K562 (cell line): Measurements from ENCODE around the gene SPATC1L. TPM values are rescaled to one million over a fixed set of nuclear protein-coding genes. Genes with fewer than 3 reads are reported as not detected.

Experiments
- BHLHE40 ChIP-seq: IDR thresholded peaks from 2 replicates; pipeline ENCODE4 v1.6.1; 2011; ENCODE audit warnings: low read length, improper control_type of control experiment
- CTBP1 ChIP-seq: fragments of 450-650 bp; IDR thresholded peaks from 2 replicates; pipeline ENCODE4 v1.6.1; 2016; ENCODE audit warnings: borderline replicate concordance
- FOXK2 ChIP-seq, 2 experiments: fragments of 450-650 bp; IDR thresholded peaks in 1 of 2; conservative IDR thresholded peaks in 1 of 2; 2 replicates each; pipeline ENCODE4 v1.6.1; 2016; ENCODE audit warnings: low read depth in 2 of 2, mild to moderate bottlenecking in 1 of 2
- HDAC1 ChIP-seq, 2 experiments: fragments of 450-650 bp; IDR thresholded peaks; 2 replicates each; pipeline ENCODE4 v1.6.1; 2016 to 2017; ENCODE audit warnings: inconsistent platforms in 1 of 2, mild to moderate bottlenecking in 1 of 2, moderate library complexity in 1 of 2
- ILK ChIP-seq: fragments of 450-650 bp; IDR thresholded peaks from 2 replicates; pipeline ENCODE4 v1.6.1; 2016; ENCODE audit warnings: missing genetic modification characterization, low read depth, mild to moderate bottlenecking, missing compliant biosample characterization, moderate library complexity, borderline replicate concordance
- JUN ChIP-seq, 2 experiments: sonication (generic) in 1 of 2; formaldehyde crosslinking in 1 of 2; IDR thresholded peaks; 2 replicates each; pipeline versions ENCODE4 v1.6.1 to v1.8.0; 2012 to 2022; ENCODE audit warnings: borderline replicate concordance in 2 of 2, mild to moderate bottlenecking in 2 of 2, improper control_type of control experiment in 1 of 2, low read depth in 1 of 2, low read length in 1 of 2, missing genetic modification reagents in 1 of 2
- MYNN ChIP-seq, 2 experiments: sonication (generic); formaldehyde crosslinking in 1 of 2; IDR thresholded peaks; 2 replicates each; pipeline versions ENCODE4 v1.5.0 to v1.6.1; 2016 to 2020; ENCODE audit warnings: antibody characterized with exemption in 1 of 2, missing genetic modification reagents in 1 of 2
- NRF1 ChIP-seq, 2 experiments: fragments of 450-650 bp; IDR thresholded peaks in 1 of 2; conservative IDR thresholded peaks in 1 of 2; 2 replicates each; pipeline ENCODE4 v1.6.1; 2014; ENCODE audit warnings: mild to moderate bottlenecking in 2 of 2
- RBM39 ChIP-seq: fragments of 200-400 bp; formaldehyde crosslinking; optimal IDR thresholded peaks from 2 replicates; pipeline ENCODE3; 2018; ENCODE audit warnings: low read depth, low read length
- REST ChIP-seq, 2 experiments: fragments of 450-650 bp; formaldehyde crosslinking in 1 of 2; IDR thresholded peaks; 2 replicates each; pipeline versions ENCODE4 v1.4.0 to v1.6.1; 2014 to 2020; ENCODE audit warnings: mild to moderate bottlenecking in 2 of 2, borderline replicate concordance in 1 of 2, low read depth in 1 of 2
- TEAD1 ChIP-seq, 2 experiments: fragments of 450-650 bp in 1 of 2; sonication (generic) in 1 of 2; formaldehyde crosslinking; IDR thresholded peaks; 2 replicates each; pipeline versions ENCODE4 v1.4.0 to v1.8.0; 2020 to 2022; ENCODE audit warnings: mild to moderate bottlenecking in 2 of 2, missing genetic modification reagents in 1 of 2
- THRB ChIP-seq: fragments of 450-650 bp; formaldehyde crosslinking; conservative IDR thresholded peaks from 2 replicates; pipeline ENCODE4 v1.4.0; 2022; ENCODE audit warnings: mild to moderate bottlenecking, missing genetic modification characterization
- ZC3H11A ChIP-seq: IDR thresholded peaks from 2 replicates; pipeline ENCODE4 v1.6.1; 2012; ENCODE audit warnings: low read depth, low read length, improper control_type of control experiment
- ZNF175 ChIP-seq: fragments of 200-800 bp; sonication (Bioruptor generic); IDR thresholded peaks from 2 replicates; pipeline ENCODE4 v1.6.1; 2016; ENCODE audit warnings: low read depth, mild to moderate bottlenecking, missing genetic modification characterization, missing compliant biosample characterization
- ZNF324 ChIP-seq: fragments of 250-450 bp; sonication (Bioruptor Pico); IDR thresholded peaks from 2 replicates; pipeline ENCODE4 v1.4.0; 2020; ENCODE audit warnings: mild to moderate bottlenecking
- ZNF347 ChIP-seq: fragments of 450-650 bp; formaldehyde crosslinking; IDR thresholded peaks from 2 replicates; pipeline ENCODE4 v1.4.0; 2020; ENCODE audit warnings: low read depth, mild to moderate bottlenecking, moderate library complexity
- polyA plus RNA-seq, 8 experiments: library from polyadenylated mRNA; depleted of rRNA in 4 of 8; stranded (reverse) in 5 of 8; unstranded in 3 of 8; fragments of >200 nt; fragmentation: Nextera tagmentation in 2 of 8; fragmentation: Illumina TruSeq in 1 of 8; extraction: Ambion mirVana in 2 of 8; extraction: Trizol in 1 of 8; gene quantifications; 2 replicates each; pipeline versions ENCODE4 v1.2.1 to v1.2.3, GENCODE V29; 2011 to 2014; ENCODE audit warnings: inconsistent platforms in 1 of 8, missing spikeins in 1 of 8
- total RNA-seq, 7 experiments: library from RNA; depleted of rRNA in 6 of 7; stranded (reverse); fragments of >200 nt in 6 of 7; fragmentation: Illumina TruSeq in 2 of 7; extraction: Trizol in 2 of 7; gene quantifications; 2 replicates each; pipeline versions ENCODE4 v1.2.1 to v1.2.3, GENCODE V29; 2011 to 2021; ENCODE audit warnings: low replicate concordance in 1 of 7

Gene SPATC1L
- total and polyA plus RNA-seq, 9 of the 15 experiments (the other 6 are each of a cell fraction or from before 2014, with no cell fraction given) = 0.14 to 121 (median 34.0) TPM; not detected in 1

GRCh38 chr21:46188226-46189212 lies 4.3 kb upstream of the SPATC1L start (continued):
- TF ChIP-seq FOXK2 (conservative IDR thresholded peaks at IDR 0.05 in 1 of 2, IDR thresholded peaks at IDR 0.05 in 1 of 2; ENCODE audit: low read depth in 2 of 2) (peak in 1 of 2 experiments; percentile 50; a peak in 2 of 4 replicates), BHLHE40 (no peak; the same call in 1 of the 2 replicates), HDAC1 (IDR thresholded peaks at IDR 0.05) (peak in 1 of 2 experiments; percentile 39; a peak in 2 of 4 replicates), CTBP1 (peak; percentile 83), JUN (IDR thresholded peaks at IDR 0.05; ENCODE audit: borderline replicate concordance, low read depth, low read length) (peak; percentile 99), JUN (CRISPR knock-in tag; IDR thresholded peaks at IDR 0.05; ENCODE audit: borderline replicate concordance) (no peak), ZNF324 (peak; percentile 12; the same call in 1 of the 2 replicates), TEAD1 (CRISPR knock-in tag; IDR thresholded peaks at IDR 0.05) (peak; percentile 26 to 42; a peak in 1 of 4 replicates), NRF1 (conservative IDR thresholded peaks at IDR 0.05 in 1 of 2, IDR thresholded peaks at IDR 0.05 in 1 of 2) (peak; percentile 33 to 41; a peak in 3 of 4 replicates), ILK (tag) (no peak), RBM39 (no peak), REST (IDR thresholded peaks at IDR 0.05; ENCODE audit: borderline replicate concordance) (peak; percentile 36; the same call in 1 of the 2 replicates), REST (CRISPR knock-in tag; IDR thresholded peaks at IDR 0.05; ENCODE audit: low read depth) (no peak), ZC3H11A (no peak), ZNF175 (CRISPR knock-in tag) (no peak), MYNN (IDR thresholded peaks at IDR 0.05) (peak; percentile 71; the same call in 1 of the 2 replicates), MYNN (CRISPR knock-in tag; IDR thresholded peaks at IDR 0.05) (no peak), THRB (CRISPR knock-in tag) (no peak), ZNF347 (no peak)
